SK-N-MC (cell line): Measurements from ENCODE around the gene OR4M1.
"Not testable (repeated sequence)": the region's sequence is repeated elsewhere in the genome, so short reads cannot be mapped to it uniquely, and the experiment has no call there.

Source experiments
- EZH2 ChIP-seq: fragments of 200-600 bp; sonication (generic); IDR thresholded peaks from one replicate; pipeline ENCODE4 v1.6.1; 2017; ENCODE audit warnings: antibody characterized with exemption
- FOXP2 ChIP-seq: optimal IDR thresholded peaks from 2 replicates; pipeline ENCODE3; 2011; ENCODE audit warnings: mild to moderate bottlenecking, moderate library complexity; ENCODE audit not compliant: insufficient read depth; ENCODE audit errors: extremely low read length, control extremely low read depth
- POLR2AphosphoS5 ChIP-seq: IDR thresholded peaks from 2 replicates; pipeline ENCODE4 v1.6.1; 2012; ENCODE audit warnings: mild to moderate bottlenecking, low read depth, low read length, borderline replicate concordance

DNA sequence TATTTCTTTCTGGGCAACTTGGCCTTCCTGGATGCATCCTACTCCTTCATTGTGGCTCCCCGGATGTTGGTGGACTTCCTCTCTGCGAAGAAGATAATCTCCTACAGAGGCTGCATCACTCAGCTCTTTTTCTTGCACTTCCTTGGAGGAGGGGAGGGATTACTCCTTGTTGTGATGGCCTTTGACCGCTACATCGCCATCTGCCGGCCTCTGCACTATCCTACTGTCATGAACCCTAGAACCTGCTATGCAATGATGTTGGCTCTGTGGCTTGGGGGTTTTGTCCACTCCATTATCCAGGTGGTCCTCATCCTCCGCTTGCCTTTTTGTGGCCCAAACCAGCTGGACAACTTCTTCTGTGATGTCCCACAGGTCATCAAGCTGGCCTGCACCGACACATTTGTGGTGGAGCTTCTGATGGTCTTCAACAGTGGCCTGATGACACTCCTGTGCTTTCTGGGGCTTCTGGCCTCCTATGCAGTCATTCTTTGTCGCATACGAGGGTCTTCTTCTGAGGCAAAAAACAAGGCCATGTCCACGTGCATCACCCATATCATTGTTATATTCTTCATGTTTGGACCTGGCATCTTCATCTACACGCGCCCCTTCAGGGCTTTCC lies 54.4 kb downstream of the OR4M1 start:
- not testable (repeated sequence) for TF ChIP-seq EZH2, POLR2AphosphoS5, FOXP2
